OCI-LY7 (cell line): ENCODE measurements around the gene PRND.

ENCODE experiments used
- EZH2phosphoT487 ChIP-seq: fragments of 200-600 bp; sonication (generic); IDR thresholded peaks from 2 replicates; pipeline ENCODE4 v1.6.1; 2018; ENCODE audit warnings: low read depth, borderline replicate concordance, mild to moderate bottlenecking, mixed run types, antibody characterized with exemption, low read length, moderate library complexity, mixed read lengths
- TF ChIP-seq, protein P1 (sequence below): fragments of 200-600 bp; sonication (generic); conservative IDR thresholded peaks from 2 replicates; pipeline ENCODE4 v1.5.1; 2014; ENCODE audit warnings: mild to moderate bottlenecking, antibody characterized with exemption, low read length, moderate library complexity, mixed read lengths

DNA sequence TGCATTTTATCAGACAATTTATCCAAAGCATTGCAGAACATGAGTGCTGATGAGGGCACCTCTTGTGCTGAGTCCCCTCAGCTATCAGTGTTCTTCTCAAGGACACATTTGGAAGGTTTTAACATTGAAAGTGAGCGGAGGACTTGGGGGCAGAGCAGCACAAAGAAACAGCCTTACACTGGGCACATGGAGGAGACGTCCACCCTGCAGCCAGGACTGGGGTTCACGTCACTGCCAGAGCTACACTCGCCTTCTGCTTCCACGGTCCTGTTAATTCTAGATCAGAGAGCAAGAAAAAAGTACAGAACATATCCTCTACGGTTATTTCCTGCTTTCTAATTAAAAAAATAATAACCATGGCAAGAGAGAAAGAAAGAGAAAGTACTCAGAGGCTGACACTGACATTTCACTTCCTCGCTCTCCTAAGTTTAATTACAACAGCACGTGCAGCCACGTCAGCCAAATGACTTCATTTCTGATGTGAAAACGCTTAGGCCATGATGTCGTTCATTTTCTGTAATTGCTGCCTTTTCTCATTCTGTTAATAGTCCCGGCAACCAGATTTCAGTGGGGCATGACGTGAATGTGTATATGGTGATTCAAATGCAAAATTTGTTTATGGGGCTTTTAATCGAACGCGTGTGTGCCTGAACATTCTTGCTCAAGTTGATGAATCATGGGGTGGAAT, 5.1 kb downstream of the PRND start:
- TF ChIP-seq, protein P1, sequence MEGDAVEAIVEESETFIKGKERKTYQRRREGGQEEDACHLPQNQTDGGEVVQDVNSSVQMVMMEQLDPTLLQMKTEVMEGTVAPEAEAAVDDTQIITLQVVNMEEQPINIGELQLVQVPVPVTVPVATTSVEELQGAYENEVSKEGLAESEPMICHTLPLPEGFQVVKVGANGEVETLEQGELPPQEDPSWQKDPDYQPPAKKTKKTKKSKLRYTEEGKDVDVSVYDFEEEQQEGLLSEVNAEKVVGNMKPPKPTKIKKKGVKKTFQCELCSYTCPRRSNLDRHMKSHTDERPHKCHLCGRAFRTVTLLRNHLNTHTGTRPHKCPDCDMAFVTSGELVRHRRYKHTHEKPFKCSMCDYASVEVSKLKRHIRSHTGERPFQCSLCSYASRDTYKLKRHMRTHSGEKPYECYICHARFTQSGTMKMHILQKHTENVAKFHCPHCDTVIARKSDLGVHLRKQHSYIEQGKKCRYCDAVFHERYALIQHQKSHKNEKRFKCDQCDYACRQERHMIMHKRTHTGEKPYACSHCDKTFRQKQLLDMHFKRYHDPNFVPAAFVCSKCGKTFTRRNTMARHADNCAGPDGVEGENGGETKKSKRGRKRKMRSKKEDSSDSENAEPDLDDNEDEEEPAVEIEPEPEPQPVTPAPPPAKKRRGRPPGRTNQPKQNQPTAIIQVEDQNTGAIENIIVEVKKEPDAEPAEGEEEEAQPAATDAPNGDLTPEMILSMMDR = no peak
- TF ChIP-seq EZH2phosphoT487 = no peak
